H54 (cell line): Measurements from ENCODE around the gene SLC2A9.

Experiments used
- DNase-seq: peaks from one replicate; pipeline ENCODE4 v3.0.0; 2011; ENCODE audit warnings: low spot score, mixed read lengths; ENCODE audit not compliant: insufficient read length
- FAIRE-seq: peaks from 3 replicates; lab custom pipeline; 2011; peaks lifted over from hg19 to GRCh38; lab: Jason Lieb, UNC
- POLR2A ChIP-seq: IDR thresholded peaks from 2 replicates; pipeline ENCODE4 v1.6.1; 2011; ENCODE audit warnings: low read depth, mild to moderate bottlenecking, low read length

Gene SLC2A9

GRCh38 chr4:9859810-9860209, 161.5 kb downstream of the SLC2A9 start:
- FAIRE-seq (no peak), DNase-seq (no peak)
- TF ChIP-seq POLR2A: no peak

- FAIRE-seq: no peak
- TF ChIP-seq POLR2A: no peak
- no peak for DNase-seq
Measured at GRCh38 chr4:9849538-9849920, 171.8 kb downstream of the SLC2A9 start.

GRCh38 chr4:9847968-9848748, 173.1 kb downstream of the SLC2A9 start:
- no peak for DNase-seq
- no peak for FAIRE-seq
- no peak for TF ChIP-seq POLR2A

- no peak for FAIRE-seq
- DNase-seq: no peak
- TF ChIP-seq POLR2A: no peak
Measured at GRCh38 chr4:9845791-9846493, 175.4 kb downstream of the SLC2A9 start.

- no peak for TF ChIP-seq POLR2A
- FAIRE-seq (no peak), DNase-seq (no peak)
Measured at GRCh38 chr4:9841072-9841471, 180.2 kb downstream of the SLC2A9 start.

GRCh38 chr4:9835430-9835829, 185.9 kb downstream of the SLC2A9 start:
- FAIRE-seq (no peak), DNase-seq (no peak)
- TF ChIP-seq POLR2A: no peak

- no peak for DNase-seq
- no peak for TF ChIP-seq POLR2A
- no peak for FAIRE-seq
Measured at GRCh38 chr4:9833421-9833820, 187.9 kb downstream of the SLC2A9 start.

- TF ChIP-seq POLR2A: no peak
- no peak for FAIRE-seq
- DNase-seq: no peak
Measured at GRCh38 chr4:9832640-9833039, 188.7 kb downstream of the SLC2A9 start.

- TF ChIP-seq POLR2A: no peak
- FAIRE-seq: no peak
- DNase-seq: no peak
Measured at GRCh38 chr4:9826551-9826950, 194.7 kb downstream of the SLC2A9 start.

GRCh38 chr4:9825049-9825448, 196.2 kb downstream of the SLC2A9 start:
- DNase-seq (no peak), FAIRE-seq (no peak)
- no peak for TF ChIP-seq POLR2A

GRCh38 chr4:9820343-9820742, 201.0 kb downstream of the SLC2A9 start:
- no peak for TF ChIP-seq POLR2A
- FAIRE-seq: no peak
- no peak for DNase-seq

GRCh38 chr4:9816285-9816684, 205.0 kb downstream of the SLC2A9 start:
- no peak for FAIRE-seq

GRCh38 chr4:9812501-9813340, 208.6 kb downstream of the SLC2A9 start:
- FAIRE-seq (no peak), DNase-seq (no peak)
- TF ChIP-seq POLR2A: no peak

More at GRCh38 chr4:9816285-9816684, 205.0 kb downstream of the SLC2A9 start:
- DNase-seq: no peak
- TF ChIP-seq POLR2A: no peak

GRCh38 chr4:9811806-9812205, 209.5 kb downstream of the SLC2A9 start:
- no peak for FAIRE-seq
- TF ChIP-seq POLR2A: no peak
- no peak for DNase-seq
